ENCODE data around the gene TAF11L2. TPM values are rescaled to one million over a fixed set of nuclear protein-coding genes. Genes with fewer than 3 reads are reported as not detected.
"Not testable (repeated sequence)": the region's sequence is repeated elsewhere in the genome, so short reads cannot be mapped to it uniquely, and the experiment has no call there.

TAF11L2 gene
- total RNA-seq, 2 donors from 2014 or later, result not detected

GRCh38 chr5:17481378-17481777 is 16.7 kb upstream of the TAF11L2 start:
- WGBS, result 84% methylated on average over 4 of the region's 4 CpGs
- no peak for DNase-seq (ENCODE audit: low spot score)
- Histone ChIP-seq H3K4me3 (no peak overlapping the region), H3K27ac (no peak overlapping the region), H3K27me3 (replicated peaks; ENCODE audit: insufficient read depth) (no peaks in the 10 kb centered on the region), H3K9me3 (no peaks in the 10 kb centered on the region), H3K36me3 (no peaks in the 10 kb centered on the region), H3K4me1 (replicated peaks) (no peaks in the 10 kb centered on the region)
- intact Hi-C loops (cut with DNase I), result no loop called here
- TF ChIP-seq POLR2A (IDR thresholded peaks at IDR 0.05), result no peak
- no peak for TF ChIP-seq POLR2AphosphoS5 (IDR thresholded peaks at IDR 0.05)
- TF ChIP-seq CTCF (IDR thresholded peaks at IDR 0.05), result no peak

GRCh38 chr5:17482790-17483189 is 15.2 kb upstream of the TAF11L2 start:
- Histone ChIP-seq H3K27ac (no peak overlapping the region), H3K9me3 (no peaks in the 10 kb centered on the region), H3K36me3 (no peaks in the 10 kb centered on the region), H3K27me3 (replicated peaks; ENCODE audit: insufficient read depth) (no peaks in the 10 kb centered on the region), H3K4me3 (no peak overlapping the region), H3K4me1 (replicated peaks) (no peaks in the 10 kb centered on the region)
- 48% methylated on average over 2 of the region's 2 CpGs for WGBS
- TF ChIP-seq CTCF (IDR thresholded peaks at IDR 0.05) (no peak), POLR2AphosphoS5 (IDR thresholded peaks at IDR 0.05) (no peak), POLR2A (IDR thresholded peaks at IDR 0.05) (no peak)
- DNase-seq (ENCODE audit: low spot score), result no peak
- intact Hi-C loops (cut with DNase I), result no loop called here

GRCh38 chr5:17486464-17487173 is 11.4 kb upstream of the TAF11L2 start:
- intact Hi-C loops (cut with DNase I); H3K4me1 ChIP-seq (replicated peaks); DNase-seq (ENCODE audit: low spot score); H3K27me3 ChIP-seq (replicated peaks; ENCODE audit: insufficient read depth); H3K36me3 ChIP-seq; H3K27ac ChIP-seq; H3K4me3 ChIP-seq; H3K9me3 ChIP-seq: not testable (repeated sequence)
- 93% methylated on average over 10 of the region's 10 CpGs for WGBS

- WGBS, result 96% methylated on average over 1 of the region's 1 CpG
- H3K4me3 ChIP-seq, result no peak overlapping the region
- no peaks in the 10 kb centered on the region for H3K9me3 ChIP-seq
- H3K4me1 ChIP-seq (replicated peaks), result no peaks in the 10 kb centered on the region
- H3K36me3 ChIP-seq, result no peaks in the 10 kb centered on the region
- intact Hi-C loops (cut with DNase I), result no loop called here
- no peak for TF ChIP-seq POLR2AphosphoS5 (IDR thresholded peaks at IDR 0.05)
- TF ChIP-seq CTCF (IDR thresholded peaks at IDR 0.05), result no peak
- TF ChIP-seq POLR2A (IDR thresholded peaks at IDR 0.05), result no peak
- no peak for DNase-seq (ENCODE audit: low spot score)
- no peaks in the 10 kb centered on the region for H3K27me3 ChIP-seq (replicated peaks; ENCODE audit: insufficient read depth)
- no peak overlapping the region for H3K27ac ChIP-seq
These were observed 10.9 kb upstream of the TAF11L2 start for GRCh38 chr5:17487174-17487512.

- H3K4me1 ChIP-seq (replicated peaks); H3K36me3 ChIP-seq; H3K9me3 ChIP-seq; H3K27me3 ChIP-seq (replicated peaks; ENCODE audit: insufficient read depth); DNase-seq (ENCODE audit: low spot score); H3K4me3 ChIP-seq; intact Hi-C loops (cut with DNase I); H3K27ac ChIP-seq: not testable (repeated sequence)
- WGBS, result 96% methylated on average over 23 of the region's 23 CpGs
These were observed 6.8 kb upstream of the TAF11L2 start for GRCh38 chr5:17491257-17491656.

GRCh38 chr5:17492770-17493169 is 5.3 kb upstream of the TAF11L2 start:
- no peak for TF ChIP-seq CTCF (IDR thresholded peaks at IDR 0.05)
- TF ChIP-seq POLR2AphosphoS5 (IDR thresholded peaks at IDR 0.05), result no peak
- TF ChIP-seq POLR2A (IDR thresholded peaks at IDR 0.05), result no peak
- no peaks in the 10 kb centered on the region for H3K9me3 ChIP-seq
- H3K36me3 ChIP-seq, result no peaks in the 10 kb centered on the region
- no peaks in the 10 kb centered on the region for H3K4me1 ChIP-seq (replicated peaks)
- H3K27ac ChIP-seq, result no peak overlapping the region
- no peak for DNase-seq (ENCODE audit: low spot score)
- intact Hi-C loops (cut with DNase I), result no loop called here
- H3K4me3 ChIP-seq, result no peak overlapping the region
- WGBS, result 92% methylated on average over 3 of the region's 3 CpGs
- no peaks in the 10 kb centered on the region for H3K27me3 ChIP-seq (replicated peaks; ENCODE audit: insufficient read depth)

Measured in prostate gland (tissue), 2 donors.